GM21825 (cell line): Measurements from ENCODE around the gene ARVCF.

ENCODE experiments used
- ATAC-seq: cut with Tn5 transposase; IDR thresholded peaks from one replicate; pipeline ENCODE4 v1.9.1; 2021; ENCODE audit warnings: mild to moderate bottlenecking, moderate library complexity; ENCODE audit not compliant: unreplicated experiment

ARVCF gene

DNA sequence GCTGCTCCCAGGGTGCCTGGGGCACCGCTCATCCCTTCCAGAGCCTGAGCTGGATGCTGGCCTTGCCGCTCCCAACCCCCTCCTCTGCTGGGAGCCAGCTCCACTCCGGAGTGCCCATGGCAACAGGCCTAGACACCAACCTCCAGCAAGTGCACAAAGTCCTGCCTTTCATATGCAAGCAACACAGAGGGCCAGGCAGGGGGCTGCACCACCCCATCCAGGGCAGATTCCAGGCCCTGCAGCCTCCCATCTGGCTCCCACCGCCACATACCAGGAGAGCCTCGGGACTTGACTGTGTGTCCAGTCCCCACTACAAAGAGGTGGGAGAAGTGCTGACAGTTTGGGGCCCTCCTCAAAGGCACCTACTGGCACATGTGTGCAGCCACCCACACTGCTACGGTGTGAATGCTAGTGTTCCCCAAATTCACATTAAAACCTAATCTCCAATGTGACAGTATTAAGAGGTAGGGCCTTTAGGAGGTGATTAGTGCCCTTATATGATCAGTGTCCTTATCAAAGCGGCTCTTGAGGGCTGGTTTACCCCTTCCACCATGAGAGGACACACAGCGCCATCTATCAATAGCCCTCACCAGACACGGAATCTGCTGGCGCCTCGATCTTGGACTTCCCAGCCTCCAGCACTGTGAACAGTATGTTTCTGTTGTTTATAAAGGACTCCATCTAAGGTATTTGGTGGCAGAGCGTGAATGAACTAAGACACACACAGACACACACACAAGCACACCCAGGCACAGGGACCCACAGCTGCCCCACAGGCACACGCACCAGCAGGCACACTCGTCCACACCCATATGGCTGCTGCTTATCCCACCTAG is 16.2 kb downstream of the ARVCF start:
- ATAC-seq, result no peak

DNA sequence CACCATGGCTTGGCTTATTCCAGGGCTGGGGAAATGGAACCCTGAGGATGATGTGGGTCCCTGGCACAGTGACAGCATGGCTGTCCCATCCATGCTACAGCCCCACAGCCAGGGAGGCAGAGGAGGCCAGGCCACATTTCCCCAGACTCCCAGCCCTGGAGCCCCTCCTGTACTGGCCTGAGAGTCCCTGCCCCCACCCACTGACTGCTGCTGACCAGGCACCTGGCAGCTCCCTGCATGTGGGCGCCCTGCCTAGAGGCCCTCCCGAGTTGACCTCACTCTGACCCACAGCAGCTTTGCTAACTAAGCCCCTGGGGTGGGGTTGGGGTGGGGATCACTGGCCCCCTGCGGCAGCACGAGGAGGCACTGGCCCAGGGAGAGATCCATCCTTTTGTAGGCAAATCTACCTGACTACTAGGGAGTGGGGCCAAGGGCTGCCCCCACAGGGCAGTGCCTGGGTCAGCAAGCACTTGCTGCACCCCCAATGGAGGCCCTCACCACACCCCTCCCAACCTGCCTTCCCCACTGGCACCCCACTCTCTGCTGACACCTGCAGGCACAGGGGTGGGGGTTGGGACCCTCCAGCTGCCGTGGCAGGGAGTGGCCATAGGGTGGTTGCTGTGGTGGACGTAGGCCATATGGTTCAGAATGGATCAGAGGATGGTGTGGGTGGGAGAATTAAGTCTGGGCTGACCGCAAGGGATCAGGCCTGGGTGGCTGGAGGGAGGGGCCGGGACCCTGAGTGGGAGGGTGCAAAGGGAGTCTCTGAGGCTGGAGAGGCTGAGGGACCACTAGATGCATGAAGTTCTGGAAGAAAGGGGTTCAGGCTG is 17.4 kb downstream of the ARVCF start:
- no peak for ATAC-seq

DNA sequence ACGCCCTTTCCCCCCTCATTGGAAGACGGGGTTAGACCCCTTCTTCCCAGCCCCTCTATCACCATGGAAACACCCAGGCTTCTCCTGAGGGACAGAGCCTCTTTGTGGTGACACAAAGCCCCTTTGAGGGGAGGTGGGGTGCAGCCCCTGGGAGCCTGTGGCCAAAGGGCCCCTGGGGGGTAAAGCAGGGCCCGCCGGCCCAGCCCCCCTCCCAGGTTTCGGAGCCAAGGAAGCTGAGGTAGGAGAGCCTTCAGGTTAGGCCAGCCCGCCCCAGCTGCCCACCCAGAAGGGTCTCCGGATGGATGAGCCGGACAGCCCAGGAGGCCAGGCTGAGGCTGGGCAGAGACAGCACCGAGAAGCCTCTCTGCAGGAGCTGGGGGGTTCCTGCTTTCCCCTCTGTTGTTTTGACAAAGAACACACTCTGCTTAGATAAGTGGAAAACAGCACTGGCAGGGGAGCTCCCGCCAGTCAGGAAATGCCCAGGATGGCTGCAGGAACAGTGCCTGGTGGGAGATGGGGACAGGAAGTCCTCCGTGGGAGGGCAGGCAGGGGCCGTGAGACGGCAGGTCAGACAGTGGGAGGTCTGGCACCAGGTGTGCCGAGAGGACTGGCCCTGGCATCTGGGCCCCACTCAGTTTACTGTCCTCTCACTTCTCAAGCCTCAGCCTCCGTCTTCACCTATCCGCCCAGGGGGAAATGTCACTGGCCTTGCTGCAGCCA is 18.2 kb downstream of the ARVCF start:
- no peak for ATAC-seq

- ATAC-seq, result no peak
Observed at GRCh38 chr22:19997561-19998231, 18.9 kb downstream of the ARVCF start.

DNA sequence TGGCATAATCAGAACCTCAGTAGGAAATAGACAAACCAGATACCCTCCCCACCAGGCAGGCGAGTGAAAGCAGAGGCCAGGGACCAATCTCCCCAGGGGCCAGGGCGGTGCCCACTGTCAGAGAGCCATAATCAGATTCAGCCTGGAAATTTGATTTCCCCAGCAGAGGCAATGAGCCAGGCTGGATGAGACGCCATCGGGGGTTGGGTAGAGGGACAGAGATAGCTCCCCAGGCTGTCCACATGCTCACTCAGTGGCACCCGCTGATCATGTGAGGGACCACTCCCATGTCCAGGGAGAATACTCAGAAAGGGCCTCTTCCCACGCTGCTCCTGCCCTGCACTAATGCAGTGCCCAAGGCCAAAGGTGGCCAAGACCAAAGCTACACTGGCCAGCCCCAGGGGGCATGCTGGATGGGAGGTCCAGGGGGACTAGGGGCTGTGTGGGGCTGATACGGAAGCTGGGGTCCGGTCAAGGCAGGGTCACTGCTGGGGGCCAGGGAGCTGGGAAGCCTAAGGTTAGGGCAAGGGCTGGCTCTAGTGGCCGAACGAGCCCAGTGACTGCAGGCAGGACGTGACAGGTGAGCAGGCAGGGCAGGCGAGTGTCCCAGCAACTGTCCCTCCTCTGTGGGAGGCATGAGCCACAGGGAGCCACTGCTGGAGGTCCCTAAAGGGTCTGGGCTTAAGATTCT is 19.8 kb downstream of the ARVCF start:
- ATAC-seq, result no peak

DNA sequence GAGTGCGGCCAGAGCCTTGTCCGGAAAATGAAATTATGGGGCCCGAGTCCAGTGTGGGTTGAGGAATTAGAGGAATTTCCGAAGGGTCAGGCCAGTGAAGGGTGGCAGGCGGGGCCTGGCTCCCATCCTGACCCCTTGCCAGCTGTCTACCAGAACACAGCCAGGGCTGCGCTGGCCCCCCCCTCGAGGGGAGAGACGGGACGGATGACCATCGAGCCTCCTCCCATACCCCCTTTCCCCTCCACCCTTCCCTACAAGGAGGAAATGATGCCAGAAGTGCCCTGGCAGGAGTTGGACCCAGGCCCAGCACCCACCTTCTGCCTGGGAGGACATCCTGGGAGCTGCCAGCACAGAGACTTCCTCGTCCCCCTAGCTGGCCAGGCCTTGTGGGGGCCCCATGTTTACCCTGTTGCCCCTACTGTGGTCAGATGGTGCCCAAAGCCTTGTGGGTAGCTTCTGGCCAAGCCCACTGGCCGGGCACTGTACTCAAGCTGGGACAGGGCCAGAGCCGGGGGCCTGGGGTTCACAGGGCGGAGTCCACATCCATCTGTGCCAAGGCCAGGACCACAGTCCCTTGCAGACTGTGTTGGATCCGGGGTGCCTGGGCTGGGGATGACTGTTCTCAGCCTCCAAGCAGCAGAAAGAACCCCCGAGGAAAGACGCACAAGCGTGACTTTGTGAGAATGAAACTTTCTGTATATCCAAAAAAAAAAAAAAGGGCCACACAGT is 20.8 kb downstream of the ARVCF start:
- no peak for ATAC-seq

DNA sequence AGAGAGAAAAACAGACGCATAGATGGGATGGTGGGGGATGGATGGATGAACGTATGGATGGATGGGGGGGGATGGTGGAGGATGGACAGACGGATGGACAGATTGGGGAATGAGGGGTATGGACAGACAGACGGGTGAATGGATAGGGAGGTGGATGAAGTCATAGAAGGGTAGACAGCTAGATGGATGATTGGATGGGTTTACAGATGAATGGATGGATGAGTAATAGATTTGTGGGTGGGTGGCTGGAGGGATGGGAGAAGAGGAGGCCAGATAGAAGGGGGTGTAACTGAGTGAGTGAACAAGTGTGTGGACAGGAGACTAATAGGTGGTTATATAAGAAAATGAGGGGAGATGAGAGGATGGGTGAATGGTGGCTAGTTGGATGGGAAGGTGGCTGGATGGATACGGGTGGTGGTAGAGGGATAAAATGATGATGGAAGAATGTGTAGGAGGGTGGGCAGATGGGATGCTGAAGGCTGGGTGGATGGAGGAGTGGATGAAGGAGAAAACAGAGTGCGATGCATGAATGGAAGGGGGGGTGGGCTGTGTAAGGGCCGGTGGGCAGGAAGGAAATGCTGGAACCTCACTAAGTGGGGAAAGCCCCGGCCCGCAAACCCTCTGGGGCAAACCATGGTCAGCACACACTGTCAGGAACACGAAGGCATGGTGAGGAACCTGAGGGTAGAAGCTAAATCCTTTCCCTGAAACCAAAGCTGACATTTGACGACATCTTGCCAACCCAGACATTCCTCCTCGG is 21.6 kb downstream of the ARVCF start:
- no peak for ATAC-seq

DNA sequence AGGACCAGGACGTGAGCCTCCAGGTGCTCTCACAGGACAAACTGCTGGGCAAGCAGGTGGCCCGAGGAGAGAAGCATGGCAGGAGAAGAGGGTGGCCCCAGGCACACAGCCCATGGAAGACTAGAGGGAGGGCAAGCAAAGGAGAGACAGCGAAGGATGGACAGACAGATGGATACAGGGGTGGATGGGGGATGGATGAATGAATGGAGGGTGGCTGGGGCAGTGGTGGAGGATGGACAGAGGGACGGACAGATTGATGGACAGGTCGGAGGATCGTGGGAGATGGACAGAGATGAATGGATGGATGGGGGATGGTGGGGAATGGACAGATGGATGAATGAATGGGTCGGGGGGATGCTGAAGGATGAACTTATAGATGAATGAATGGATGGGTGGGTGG is 22.7 kb downstream of the ARVCF start:
- ATAC-seq, result no peak

DNA sequence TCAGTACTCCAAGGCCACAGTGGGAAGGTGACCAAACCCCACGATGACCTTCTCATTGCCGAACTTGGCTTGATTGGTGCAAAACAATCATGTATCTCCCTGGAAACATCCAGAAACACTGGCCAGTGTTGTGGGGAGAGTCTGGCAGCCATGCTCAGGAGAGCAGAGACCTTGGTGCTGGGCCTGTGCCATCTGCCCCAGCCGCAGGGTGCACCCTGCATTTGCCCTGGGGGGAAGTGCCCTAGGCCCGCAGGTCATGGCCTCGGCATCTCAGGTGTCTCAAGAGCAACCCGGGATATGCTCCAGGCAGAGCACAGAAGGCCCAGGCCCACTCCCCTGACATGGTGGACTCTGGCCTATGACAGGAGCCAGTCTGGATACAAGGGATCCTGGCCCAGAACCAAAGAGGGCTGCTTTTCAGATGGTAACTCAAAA is 23.7 kb downstream of the ARVCF start:
- ATAC-seq, result no peak

DNA sequence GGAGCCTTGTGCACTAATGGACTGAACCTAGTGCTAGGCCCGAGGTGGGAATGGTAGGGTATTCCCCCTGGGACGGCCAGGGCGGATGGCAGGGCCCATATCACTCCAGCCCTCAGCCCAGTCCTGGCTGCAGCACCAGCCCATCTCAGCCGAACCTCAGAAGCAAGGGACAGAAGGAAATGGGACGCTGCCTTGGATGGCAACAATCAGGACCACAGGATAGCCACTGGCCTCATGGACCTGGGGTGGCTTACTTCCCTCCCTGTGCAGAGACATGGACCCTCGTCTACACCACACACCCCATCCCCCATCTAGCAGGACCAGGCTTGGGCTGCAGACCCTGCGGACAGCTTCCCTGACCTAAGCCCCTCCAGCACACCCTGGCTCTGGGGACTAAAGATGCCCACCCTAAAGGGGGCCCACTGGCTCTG is 24.1 kb downstream of the ARVCF start:
- no peak for ATAC-seq

- ATAC-seq, result no peak
Observed at GRCh38 chr22:19991645-19992451, 24.8 kb downstream of the ARVCF start.

DNA sequence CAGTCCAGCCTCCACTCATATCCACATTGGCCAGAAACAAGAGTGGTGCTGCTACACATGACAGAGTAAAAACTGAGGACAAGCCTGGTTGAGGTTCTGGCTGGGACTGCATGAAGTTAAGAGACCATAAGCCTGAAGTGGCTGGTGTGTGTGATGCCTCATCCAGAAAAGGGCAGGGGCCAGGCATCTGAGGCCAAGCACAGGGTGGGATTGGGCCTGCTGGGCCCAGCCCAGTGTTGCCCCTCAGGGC is 25.3 kb downstream of the ARVCF start:
- no peak for ATAC-seq

GRCh38 chr22:19990609-19991394 is 25.8 kb downstream of the ARVCF start:
- ATAC-seq, result no peak

GRCh38 chr22:19990188-19990587 is 26.4 kb downstream of the ARVCF start:
- ATAC-seq, result no peak

DNA sequence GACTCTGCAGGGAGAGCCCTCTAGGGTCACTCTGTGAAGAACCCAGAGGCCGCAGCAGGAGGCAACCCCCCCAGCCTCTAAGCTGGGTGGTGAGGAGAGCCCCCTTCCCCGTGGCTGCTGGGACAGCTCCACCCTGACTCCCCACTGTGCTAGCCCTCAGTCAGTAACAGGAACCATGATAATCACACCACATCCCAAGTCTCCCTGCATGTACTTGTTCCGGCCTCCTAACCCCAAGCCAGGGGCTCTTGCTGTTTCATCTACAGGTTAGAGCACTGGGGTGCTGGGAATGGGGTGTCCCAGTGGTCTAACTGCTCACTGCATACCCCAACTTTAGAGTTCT is 26.9 kb downstream of the ARVCF start:
- ATAC-seq, result no peak

DNA sequence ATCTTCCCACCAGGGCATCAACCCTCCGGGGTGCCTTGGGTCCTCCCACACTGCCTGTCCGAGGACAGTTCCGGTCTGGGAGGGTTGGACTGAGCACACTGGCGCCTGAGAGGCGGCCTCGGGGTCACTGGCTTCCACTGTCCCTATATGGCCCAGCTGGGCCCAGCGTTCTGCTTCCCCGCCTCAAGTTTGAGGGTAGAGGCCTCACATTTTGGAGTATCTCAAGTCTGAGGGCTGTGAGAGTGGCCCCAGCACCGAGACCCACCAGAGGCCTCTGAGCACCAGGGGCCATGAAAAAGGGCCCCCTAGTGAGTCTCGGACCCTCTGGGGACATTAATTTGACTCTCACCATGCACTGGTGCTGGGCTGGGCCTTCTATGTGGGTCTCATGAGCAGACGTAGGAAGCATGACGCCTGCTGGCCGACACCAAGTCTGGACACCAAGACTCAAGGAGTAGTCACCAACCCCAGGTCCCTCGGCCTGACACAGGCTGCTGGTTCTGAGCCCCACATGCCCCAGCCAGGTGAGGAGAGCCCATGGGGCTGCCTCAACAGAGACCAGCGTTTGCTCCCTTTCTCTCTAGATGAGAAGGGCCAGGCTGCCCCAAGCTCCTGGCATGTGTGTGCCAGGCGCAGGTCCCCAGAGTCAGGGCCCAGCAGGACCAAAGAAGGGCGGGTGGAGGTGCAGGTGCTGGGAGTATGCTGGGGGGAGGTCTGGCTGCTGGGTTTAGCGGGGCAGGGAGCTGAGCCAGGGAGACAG is 27.5 kb downstream of the ARVCF start:
- ATAC-seq, result no peak

- ATAC-seq, result no peak
Observed at GRCh38 chr22:19988331-19988808, 28.3 kb downstream of the ARVCF start.
